DOHH2 (cell line): Measurements from ENCODE around the gene SIPA1L3.

Experiments used
- CTCF ChIP-seq: fragments of 200-600 bp; sonication (generic); IDR thresholded peaks from one replicate; pipeline ENCODE4 v1.5.1; 2014; ENCODE audit warnings: antibody characterized with exemption, mild to moderate bottlenecking, low read depth, low read length; ENCODE audit not compliant: poor library complexity, severe bottlenecking
- EZH2phosphoT487 ChIP-seq: fragments of 200-600 bp; sonication (generic); IDR thresholded peaks from 2 replicates; pipeline ENCODE4 v1.6.1; 2017; ENCODE audit warnings: borderline replicate concordance, mild to moderate bottlenecking, antibody characterized with exemption, low read length, moderate library complexity, mixed read lengths

DNA sequence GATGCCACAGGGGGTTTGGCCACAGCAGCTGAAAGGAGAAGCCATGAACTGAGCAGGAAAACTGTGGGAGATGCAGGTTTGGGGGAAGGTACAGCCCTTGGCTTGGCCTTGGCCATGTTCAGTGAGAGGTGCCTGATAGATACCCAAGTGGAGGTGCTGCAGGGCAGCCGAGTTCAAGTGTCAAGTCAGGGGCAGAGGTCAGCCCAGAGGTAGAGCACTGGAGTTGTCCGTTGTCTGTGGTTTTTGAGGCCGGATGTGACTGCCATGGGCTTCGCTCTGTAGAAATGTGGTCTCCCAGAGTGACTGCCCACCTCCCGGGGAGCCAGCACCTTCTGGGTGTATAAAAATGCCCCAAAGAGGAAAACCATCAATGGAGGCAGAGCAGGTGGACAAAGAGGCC, 251.7 kb downstream of the SIPA1L3 start:
- no peak for TF ChIP-seq CTCF
- TF ChIP-seq EZH2phosphoT487 = no peak
